Measurements from ENCODE around the gene NECTIN3. TPM values are rescaled to one million over a fixed set of nuclear protein-coding genes. Genes with fewer than 3 reads are reported as not detected.

Gene NECTIN3
- total RNA-seq, 1 experiment from 2014 or later = 110 TPM

- intact Hi-C loops (cut with micrococcal nuclease; ENCODE audit: unreplicated experiment) = no loop called here
- H3K27me3 Mint-ChIP-seq (ENCODE audit: unreplicated experiment) = no peaks in the 10 kb centered on the region
These were observed 138.5 kb downstream of the NECTIN3 start for GRCh38 chr3:111210003-111210711.

GRCh38 chr3:111210866-111211564 is 139.4 kb downstream of the NECTIN3 start:
- no peak for DNase-seq
- no peak for TF ChIP-seq CTCF (IDR thresholded peaks at IDR 0.05; ENCODE audit: unreplicated experiment)
- no peaks in the 10 kb centered on the region for H3K27me3 Mint-ChIP-seq (ENCODE audit: unreplicated experiment)
- no peaks in the 10 kb centered on the region for H3K36me3 Mint-ChIP-seq (ENCODE audit: insufficient read depth, unreplicated experiment)
- intact Hi-C loops (cut with micrococcal nuclease; ENCODE audit: unreplicated experiment) = no loop called here
- no peaks in the 10 kb centered on the region for H3K4me1 Mint-ChIP-seq (ENCODE audit: low read depth, unreplicated experiment)
- H3K4me3 Mint-ChIP-seq (ENCODE audit: low read depth, unreplicated experiment) = no peak overlapping the region
- H3K27ac Mint-ChIP-seq (ENCODE audit: unreplicated experiment) = no peak overlapping the region
- CTCF ChIA-PET = no interaction called here
- H3K9me3 Mint-ChIP-seq (ENCODE audit: low read depth, unreplicated experiment) = no peaks in the 10 kb centered on the region
- BruUV-seq (replicated peaks) = no TSS peak

More at GRCh38 chr3:111210003-111210711, 138.5 kb downstream of the NECTIN3 start:
- TF ChIP-seq CTCF (IDR thresholded peaks at IDR 0.05; ENCODE audit: unreplicated experiment) = no peak
- CTCF ChIA-PET = no interaction called here
- Mint-ChIP-seq H3K9me3 (ENCODE audit: low read depth, unreplicated experiment) (no peaks in the 10 kb centered on the region), H3K27ac (ENCODE audit: unreplicated experiment) (no peak overlapping the region), H3K4me1 (ENCODE audit: low read depth, unreplicated experiment) (no peaks in the 10 kb centered on the region), H3K4me3 (ENCODE audit: low read depth, unreplicated experiment) (no peak overlapping the region), H3K36me3 (ENCODE audit: insufficient read depth, unreplicated experiment) (no peaks in the 10 kb centered on the region)
- BruUV-seq (replicated peaks) = no TSS peak
- DNase-seq = no peak

GRCh38 chr3:111212511-111212910 is 140.9 kb downstream of the NECTIN3 start:
- H3K9me3 Mint-ChIP-seq (ENCODE audit: low read depth, unreplicated experiment) = no peaks in the 10 kb centered on the region
- H3K36me3 Mint-ChIP-seq (ENCODE audit: insufficient read depth, unreplicated experiment) = no peaks in the 10 kb centered on the region
- intact Hi-C loops (cut with micrococcal nuclease; ENCODE audit: unreplicated experiment) = no loop called here
- H3K4me3 Mint-ChIP-seq (ENCODE audit: low read depth, unreplicated experiment) = no peak overlapping the region
- CTCF ChIA-PET = no interaction called here
- TF ChIP-seq CTCF (IDR thresholded peaks at IDR 0.05; ENCODE audit: unreplicated experiment) = no peak
- DNase-seq = no peak
- H3K27me3 Mint-ChIP-seq (ENCODE audit: unreplicated experiment) = no peaks in the 10 kb centered on the region
- H3K4me1 Mint-ChIP-seq (ENCODE audit: low read depth, unreplicated experiment) = no peaks in the 10 kb centered on the region
- H3K27ac Mint-ChIP-seq (ENCODE audit: unreplicated experiment) = no peak overlapping the region
- no TSS peak for BruUV-seq (replicated peaks)

- no peaks in the 10 kb centered on the region for H3K27me3 Mint-ChIP-seq (ENCODE audit: unreplicated experiment)
- H3K27ac Mint-ChIP-seq (ENCODE audit: unreplicated experiment) = no peak overlapping the region
- H3K9me3 Mint-ChIP-seq (ENCODE audit: low read depth, unreplicated experiment) = no peaks in the 10 kb centered on the region
- no peak for TF ChIP-seq CTCF (IDR thresholded peaks at IDR 0.05; ENCODE audit: unreplicated experiment)
- no peaks in the 10 kb centered on the region for H3K4me1 Mint-ChIP-seq (ENCODE audit: low read depth, unreplicated experiment)
- no peaks in the 10 kb centered on the region for H3K36me3 Mint-ChIP-seq (ENCODE audit: insufficient read depth, unreplicated experiment)
- CTCF ChIA-PET = no interaction called here
- H3K4me3 Mint-ChIP-seq (ENCODE audit: low read depth, unreplicated experiment) = no peak overlapping the region
- BruUV-seq (replicated peaks) = no TSS peak
- intact Hi-C loops (cut with micrococcal nuclease; ENCODE audit: unreplicated experiment) = no loop called here
- DNase-seq = no peak
These were observed 143.9 kb downstream of the NECTIN3 start for GRCh38 chr3:111215481-111215880.
